GM12864 (cell line): ENCODE results near the gene SNAP29.
"Not testable (repeated sequence)": the region's sequence is repeated elsewhere in the genome, so short reads cannot be mapped to it uniquely, and the experiment has no call there.

Source experiments
- DNase-seq: peaks from one replicate; pipeline ENCODE4 v3.0.0-alpha.2; 2011; ENCODE audit warnings: low read depth
- H3K4me3 ChIP-seq: 2 replicates; pipeline ENCODE4 v1.5.1; 2011; ENCODE audit warnings: mild to moderate bottlenecking, low read depth, low read length, control low read depth
- TF ChIP-seq, protein P1 (sequence below): IDR thresholded peaks from 2 replicates; pipeline ENCODE4 v1.5.1; 2011; ENCODE audit warnings: low read depth, mild to moderate bottlenecking, moderate library complexity, low read length, control low read depth, inconsistent platforms; ENCODE audit errors: missing control alignments

The SNAP29 gene

DNA sequence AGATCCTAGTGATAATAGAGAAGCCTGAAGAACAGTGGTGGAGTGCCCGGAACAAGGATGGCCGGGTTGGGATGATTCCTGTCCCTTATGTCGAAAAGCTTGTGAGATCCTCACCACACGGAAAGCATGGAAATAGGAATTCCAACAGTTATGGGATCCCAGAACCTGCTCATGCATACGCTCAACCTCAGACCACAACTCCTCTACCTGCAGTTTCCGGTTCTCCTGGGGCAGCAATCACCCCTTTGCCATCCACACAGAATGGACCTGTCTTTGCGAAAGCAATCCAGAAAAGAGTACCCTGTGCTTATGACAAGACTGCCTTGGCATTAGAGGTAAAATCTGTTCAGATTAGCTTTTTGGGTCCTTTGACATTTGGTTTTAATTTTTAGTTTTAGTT, 75.1 kb downstream of the SNAP29 start:
- TF ChIP-seq, protein P1, sequence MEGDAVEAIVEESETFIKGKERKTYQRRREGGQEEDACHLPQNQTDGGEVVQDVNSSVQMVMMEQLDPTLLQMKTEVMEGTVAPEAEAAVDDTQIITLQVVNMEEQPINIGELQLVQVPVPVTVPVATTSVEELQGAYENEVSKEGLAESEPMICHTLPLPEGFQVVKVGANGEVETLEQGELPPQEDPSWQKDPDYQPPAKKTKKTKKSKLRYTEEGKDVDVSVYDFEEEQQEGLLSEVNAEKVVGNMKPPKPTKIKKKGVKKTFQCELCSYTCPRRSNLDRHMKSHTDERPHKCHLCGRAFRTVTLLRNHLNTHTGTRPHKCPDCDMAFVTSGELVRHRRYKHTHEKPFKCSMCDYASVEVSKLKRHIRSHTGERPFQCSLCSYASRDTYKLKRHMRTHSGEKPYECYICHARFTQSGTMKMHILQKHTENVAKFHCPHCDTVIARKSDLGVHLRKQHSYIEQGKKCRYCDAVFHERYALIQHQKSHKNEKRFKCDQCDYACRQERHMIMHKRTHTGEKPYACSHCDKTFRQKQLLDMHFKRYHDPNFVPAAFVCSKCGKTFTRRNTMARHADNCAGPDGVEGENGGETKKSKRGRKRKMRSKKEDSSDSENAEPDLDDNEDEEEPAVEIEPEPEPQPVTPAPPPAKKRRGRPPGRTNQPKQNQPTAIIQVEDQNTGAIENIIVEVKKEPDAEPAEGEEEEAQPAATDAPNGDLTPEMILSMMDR: no peak
- DNase-seq: no peak
- no peak overlapping the region for H3K4me3 ChIP-seq

DNA sequence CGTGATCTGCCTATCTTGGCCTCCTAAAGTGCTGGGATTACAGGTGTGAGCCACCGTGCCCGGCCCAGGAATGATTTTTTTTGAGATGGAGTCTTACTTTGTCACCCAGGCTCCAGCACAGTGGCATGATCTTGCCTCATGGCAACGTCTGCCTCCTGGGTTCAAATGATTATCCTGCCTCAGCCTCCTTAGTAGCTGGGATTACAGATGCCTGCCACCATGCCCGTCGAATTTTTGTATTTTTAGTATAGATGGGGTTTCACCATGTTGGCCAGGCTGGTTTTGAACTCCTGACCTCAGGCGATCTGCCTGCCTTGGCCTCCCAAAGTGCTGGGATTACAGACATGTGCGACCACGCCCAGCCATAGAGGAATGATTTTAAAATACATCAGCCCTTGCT, 76.2 kb downstream of the SNAP29 start:
- H3K4me3 ChIP-seq, DNase-seq: not testable (repeated sequence)

DNA sequence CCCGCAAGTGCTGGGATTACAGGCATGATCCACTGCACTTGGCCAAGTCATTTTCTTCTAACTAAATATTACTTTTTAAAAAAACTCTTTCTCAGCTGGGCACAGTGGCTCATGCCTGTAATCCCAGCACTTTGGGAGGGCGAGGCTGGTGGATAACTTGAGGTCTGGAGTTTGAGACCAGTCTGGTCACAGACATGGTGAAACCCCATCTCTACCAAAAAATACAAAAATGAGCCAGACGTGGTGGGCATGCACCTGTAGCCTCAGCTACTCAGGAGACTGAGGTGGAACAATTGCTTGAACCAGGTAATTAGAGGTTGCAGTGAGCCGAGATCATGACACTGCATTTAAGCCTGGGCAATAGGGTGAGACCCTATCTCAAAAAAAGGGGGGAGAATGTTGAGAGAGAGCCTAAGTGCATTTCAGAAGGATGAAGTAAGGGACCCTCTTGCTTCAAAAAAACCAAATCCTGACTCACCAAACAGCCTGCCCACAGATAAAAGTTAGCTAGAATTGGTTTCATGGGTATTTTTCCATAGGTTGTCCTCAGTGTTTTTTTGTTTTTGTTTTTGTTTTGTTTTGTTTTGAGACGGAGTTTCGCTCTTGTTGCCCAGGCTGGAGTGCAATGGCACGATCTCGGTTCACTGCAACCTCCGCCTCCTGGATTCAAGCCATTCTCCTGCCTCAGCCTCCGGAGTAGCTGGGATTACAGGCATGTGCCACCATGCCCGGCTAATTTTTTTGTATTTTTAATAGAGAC, 77.2 kb downstream of the SNAP29 start:
- not testable (repeated sequence) for H3K4me3 ChIP-seq, DNase-seq

DNA sequence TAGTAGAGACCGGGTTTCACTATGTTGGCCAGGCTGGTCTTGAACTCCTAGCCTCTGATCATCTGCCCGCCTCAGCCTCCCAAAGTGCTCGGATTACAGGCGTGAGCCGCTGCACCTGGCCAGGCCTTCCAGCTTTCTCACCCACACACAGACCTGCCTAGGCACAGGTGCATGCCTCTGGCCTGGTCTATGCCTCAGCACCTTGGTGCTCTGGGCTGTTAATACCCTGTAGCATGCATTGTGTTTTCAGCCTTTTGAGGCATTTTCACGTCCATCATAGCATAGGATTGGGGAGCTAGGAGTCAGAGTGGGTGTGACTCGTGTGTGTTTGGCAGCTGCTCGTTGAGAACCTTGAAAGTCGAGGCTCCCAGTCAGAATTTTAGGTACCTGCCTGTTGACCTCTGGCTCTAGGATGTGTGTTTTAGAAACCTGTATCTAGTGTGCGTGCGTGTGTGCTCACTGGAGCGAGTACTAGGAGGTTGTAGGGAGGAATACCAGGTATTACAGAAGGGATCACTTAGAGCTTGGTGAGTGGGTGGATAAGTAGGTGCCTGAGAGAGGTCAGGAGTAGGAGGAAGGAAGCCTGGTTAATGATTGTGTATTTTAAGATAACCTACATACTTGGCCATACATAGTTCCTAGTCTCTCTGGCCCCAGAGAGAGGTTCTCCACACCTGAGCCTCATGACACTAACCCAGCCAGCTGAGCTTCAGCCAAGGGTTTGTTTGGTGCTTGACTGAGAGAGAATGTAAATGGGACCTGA, 78.4 kb downstream of the SNAP29 start:
- TF ChIP-seq, protein P1: no peak
- no peak for DNase-seq
- H3K4me3 ChIP-seq: no peak overlapping the region

DNA sequence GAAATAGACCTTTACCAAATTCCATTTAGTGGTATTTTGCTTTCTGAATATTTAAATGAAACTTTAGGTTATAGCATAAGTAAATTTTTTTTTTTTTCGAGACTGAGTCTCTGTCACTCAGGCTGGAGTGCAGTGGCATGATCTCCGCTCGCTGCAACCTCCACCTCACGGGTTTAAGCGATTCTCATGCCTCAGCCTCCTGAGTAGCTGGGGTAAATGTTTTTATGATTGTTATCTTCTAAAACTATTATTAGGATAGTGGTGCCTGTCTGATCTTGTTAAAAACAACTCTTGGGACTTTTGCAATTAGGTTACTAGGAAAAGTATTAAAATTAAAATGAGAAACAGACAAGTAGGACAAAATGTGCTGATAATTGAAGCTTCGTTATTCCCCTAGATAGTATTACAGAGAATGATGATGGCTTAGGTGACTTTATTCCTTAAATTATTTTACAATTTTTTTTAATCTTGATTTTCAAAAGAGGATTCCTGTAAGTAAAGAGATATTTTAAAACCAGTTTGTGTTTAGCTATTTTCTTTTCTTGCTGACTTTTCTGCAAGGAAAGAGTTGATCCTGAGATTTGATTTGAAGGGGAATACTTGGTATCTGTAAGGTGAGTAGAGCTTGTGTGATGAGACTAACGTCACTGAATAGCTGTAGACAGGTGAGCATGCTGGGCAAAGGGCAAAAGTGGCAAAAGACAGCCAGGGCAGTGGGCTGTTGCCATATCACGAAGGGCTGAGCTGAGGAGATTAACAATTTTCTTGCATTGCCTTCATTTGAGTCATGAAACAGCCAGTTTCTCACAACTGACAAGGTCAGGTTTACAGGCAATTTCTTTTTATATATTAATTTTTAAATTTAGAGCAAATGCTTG, 79.2 kb downstream of the SNAP29 start:
- TF ChIP-seq, protein P1: no peak
- no peak overlapping the region for H3K4me3 ChIP-seq
- DNase-seq: no peak

DNA sequence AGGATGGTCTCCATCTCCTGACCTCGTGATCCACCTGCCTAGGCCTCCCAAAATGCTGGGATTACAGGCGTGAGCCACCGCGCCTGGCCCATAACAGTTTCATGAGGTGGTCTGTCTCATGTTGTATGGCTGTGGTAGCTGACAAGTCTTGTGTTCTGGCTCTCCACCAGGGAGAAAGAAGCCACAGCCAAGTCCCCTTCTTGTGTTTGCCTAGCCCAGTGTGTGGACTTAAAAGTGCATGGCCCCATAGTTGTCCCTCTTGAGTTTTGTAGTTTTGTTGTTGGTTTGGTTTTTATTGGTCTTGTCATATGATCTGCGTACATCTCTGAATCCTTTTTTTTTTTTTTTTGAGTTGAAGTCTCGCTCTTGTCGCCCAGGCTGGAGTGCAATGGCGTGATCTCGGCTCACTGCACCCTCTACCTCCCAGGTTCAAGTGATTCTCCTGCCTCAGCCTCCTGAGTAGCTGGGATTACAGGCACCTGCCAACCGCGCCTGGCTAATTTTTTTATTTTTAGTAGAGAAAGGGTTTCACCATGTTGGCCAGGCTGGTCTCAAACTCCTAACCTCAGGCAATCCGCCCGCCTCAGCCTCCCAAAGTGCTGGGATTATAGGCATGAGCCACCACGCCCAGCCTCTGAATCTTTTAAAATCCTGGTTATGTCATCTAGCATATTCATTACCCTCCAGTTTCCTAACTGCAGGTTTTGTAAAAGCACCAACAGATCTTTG, 80.8 kb downstream of the SNAP29 start:
- not testable (repeated sequence) for DNase-seq, H3K4me3 ChIP-seq

DNA sequence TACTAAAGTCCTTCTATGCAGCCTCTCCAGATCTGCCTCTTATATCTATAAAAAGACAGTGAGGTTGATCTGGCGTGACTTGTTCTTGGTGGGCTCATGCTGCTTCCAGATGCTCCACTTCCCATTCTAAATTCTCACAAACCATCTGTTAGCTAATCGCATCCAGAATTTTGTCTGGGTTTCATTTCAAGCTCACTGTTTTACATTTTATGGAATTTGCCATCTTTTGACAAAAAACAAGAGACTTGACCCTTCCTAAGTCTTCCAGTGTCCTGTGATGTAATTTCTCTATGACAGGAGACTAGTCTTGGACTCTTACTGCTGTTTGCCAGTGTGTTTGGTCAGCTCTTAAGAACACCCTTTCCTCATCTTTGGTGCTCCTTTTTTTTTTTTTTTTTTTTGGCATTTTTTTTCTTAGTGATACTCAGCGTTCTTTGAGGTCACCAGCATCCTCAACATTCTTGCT, 81.4 kb downstream of the SNAP29 start:
- TF ChIP-seq, protein P1: no peak
- DNase-seq: no peak
- no peak overlapping the region for H3K4me3 ChIP-seq
